ENCODE results near the gene GSN.

The GSN gene

DNA sequence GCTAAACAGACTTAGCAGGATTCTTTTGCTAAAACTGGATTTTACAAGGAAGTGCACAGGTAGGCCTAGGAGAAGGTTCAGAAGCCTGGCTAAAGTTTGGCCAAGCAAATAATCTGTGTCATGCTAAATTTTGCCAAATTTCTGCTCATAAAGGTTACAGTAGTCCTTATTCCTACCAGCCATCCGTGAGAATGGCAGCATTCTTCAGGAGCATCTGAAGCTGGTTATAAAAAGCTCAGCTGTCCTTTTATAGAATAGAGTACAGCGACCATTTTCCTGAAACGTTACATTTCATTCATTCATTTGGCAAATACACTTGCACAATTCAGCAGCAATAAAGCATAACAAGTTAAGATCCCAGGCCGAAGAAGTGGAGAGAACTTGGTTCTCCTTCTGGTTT is 6.9 kb downstream of the GSN start:
- no peak for DNase-seq

GRCh38 chr9:121275781-121276658 is 8.1 kb downstream of the GSN start:
- no peak for DNase-seq

DNA sequence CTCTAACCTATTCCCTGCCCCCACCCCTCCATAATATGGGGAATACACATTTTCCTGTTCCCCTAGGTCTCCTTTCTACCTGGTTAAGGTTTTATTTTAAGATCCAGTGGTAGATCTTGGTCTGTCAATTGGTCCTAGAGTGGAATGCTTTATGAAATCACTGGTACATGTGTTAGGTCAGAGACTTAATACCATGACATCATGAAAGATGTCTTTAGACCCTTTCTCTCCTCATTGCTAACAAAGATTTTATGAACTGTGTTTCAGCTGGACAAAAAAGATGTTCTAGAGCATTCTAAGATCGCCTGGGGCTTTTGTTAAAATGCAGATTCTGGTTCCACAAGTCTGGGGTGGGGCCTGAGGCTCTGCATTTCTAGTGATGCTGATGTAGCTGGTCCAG is 9.1 kb downstream of the GSN start:
- no peak for DNase-seq

DNA sequence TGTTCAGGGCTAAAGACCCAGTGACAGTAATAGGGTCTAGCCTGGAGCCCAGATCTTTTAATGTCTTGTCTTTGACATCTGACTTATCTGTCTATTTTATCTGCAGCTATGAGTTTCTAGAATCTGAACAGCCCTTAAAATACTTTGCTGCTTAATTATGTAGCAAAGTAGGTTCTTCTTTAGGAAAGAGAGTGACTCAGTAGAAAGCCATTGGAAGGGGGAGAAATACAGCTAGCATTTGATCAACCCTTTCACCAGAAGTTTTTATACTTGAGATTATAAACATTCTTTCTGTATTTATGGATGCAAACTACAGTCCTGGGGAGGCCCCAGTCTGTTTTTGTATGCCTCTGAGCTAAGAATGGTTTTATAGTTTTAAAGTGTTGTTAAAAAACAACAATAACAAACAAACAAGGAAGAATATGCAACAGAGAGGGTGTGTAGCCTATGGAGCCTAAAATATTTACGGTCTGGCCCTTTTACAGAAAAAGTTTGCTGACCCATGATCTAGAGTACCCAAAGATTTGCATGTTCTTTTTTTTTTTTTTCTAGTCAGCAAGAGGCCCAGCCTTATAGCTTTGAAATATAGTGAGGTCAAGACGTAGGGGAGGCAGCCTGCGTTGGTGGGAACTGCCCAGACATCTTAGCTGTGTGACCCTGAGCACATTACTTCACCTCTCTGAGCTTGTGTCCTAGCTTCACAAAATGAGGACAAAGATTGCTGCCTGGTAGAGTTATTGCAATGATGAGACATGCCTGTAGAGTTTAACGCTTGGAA is 9.7 kb downstream of the GSN start:
- DNase-seq: no peak

DNA sequence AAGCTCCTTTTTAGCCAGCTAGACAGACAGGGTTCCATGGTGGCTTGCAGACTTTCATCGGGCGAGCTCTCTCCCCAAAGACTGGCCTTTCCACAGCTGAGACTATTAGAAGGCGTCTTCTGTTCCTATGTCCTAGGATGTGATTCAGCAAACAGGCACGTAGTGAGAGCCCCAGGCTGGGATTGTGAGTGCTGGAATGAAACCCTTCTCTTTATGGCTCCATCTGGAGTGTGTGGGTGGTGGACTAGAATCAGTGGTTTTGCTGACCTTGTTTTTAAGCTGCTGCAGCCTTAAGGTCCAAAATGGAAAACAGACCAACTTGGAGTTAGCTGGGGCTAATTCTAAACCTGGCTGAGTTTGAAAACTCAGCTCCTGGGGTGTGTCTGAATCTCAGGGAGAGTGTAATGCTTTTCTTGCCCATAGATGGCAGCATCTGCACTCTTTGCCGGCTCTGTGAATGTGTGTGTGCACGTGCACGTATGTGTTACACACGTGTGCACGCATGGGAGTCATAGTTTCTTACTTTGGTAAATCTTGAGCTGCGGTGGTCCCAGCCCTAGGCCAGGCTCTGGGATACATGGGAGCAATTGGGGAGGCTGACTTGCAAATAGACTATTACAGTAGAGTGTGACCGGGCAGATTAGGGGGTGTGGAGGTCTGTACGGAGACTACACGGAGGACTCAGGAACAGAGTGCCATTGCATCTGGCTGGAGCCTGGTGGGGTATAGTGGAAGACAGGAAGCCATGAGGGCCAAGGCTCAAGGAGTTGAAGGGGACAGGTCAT is 10.7 kb downstream of the GSN start:
- DNase-seq: peak; percentile 34

DNA sequence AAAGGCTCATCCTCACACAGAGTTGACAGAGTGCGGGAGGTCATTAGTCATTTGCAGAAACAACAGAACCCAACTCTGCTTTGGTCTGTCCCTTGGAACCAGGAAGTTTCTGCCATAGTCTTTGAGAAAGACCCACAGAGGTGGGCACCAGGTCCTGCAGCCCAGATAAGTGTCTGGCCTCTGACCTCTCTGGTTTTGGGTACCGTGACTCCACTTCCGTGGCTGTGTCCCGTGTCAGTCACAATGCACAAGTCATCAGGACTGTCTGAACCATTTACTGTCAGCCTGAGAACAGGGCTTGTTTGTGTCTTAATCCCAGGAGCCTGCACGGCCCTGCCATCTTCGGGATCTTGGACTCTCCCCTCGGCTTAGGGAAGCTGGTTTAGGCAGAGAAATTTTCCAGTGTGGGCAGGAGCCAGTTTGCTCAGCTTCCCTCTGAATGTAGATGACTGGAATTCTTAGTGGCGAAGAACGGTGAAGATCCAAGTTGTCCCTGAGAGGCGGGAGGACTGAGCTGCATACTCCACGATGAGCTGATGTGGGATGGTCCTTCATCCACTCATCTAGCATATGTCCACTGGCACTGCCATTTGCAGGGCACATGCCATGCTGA is 11.9 kb downstream of the GSN start:
- no peak for DNase-seq

DNA sequence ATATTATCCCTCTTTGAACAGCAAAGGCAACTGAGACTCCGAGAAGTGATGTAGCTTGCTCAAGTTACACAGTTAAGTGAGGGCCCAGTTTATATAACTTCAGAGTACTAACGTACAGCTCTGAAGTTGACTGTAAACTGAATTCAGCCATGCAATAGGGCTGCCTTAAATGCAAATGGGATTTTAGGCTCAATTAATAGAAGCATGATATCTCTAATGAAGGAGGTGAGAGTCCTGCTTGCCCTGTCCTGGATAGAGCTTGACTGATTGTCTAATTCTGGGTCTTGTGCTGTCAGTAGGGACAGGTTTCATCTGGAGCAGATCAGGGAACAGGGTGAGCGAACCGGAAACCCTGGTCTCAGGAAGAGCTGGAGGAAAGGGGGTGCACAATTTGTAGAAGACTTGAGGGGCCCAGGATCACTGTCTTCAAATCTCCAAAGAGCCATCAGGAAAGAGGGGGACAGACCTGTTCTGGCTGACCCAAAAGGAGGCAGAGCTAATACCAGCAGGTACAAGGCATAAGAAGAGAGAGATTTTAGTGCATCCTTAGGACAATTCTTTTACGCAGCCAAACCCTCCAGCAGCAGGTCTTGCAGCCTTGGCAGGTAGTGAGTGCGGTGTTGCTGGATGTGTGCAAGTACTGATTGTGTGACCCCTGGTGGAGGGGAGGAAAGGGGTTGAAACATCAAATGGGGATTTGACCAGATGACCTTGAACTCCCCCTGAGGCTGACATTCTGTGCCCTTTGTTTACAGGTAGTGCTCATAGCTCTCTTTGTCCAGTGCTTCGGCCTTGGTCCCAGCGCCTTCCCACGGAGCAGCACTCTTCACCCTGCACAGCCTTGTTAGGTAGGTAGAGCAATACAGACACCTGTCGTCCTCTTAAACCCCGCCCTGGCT is 13.0 kb downstream of the GSN start:
- no peak for DNase-seq

DNA sequence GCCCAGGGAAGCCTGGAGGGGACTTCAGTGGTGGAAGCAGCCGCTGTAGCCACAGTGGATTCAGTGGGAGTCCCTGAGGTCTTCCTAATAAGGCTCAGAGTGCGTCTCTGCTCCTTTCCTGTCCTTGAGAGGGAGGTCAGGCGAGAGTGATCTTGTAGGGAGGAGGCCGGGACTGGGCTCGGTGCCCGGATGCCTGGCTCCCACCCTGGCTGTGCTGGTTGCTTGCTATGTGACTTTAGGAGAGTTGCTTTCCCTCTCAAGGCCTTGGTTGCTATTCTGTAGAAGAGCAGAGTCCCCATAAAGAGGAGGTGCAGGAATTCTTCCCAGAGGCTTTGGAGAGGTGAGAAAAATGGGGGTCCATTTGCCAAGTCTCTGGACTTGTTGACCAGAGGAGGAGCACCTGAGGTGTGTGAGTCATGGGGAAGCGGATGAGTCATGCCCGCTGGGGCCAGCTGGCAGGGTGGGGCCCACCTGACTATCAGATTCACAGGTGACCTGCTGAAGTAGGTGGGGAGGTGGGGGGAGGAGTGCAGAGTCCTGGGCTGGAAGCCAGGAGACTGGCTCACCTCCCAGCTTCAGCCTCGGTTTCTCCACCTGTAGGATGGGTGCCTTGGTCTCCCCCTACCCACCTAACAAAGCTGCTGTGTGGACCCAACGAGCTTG is 13.8 kb downstream of the GSN start:
- DNase-seq: no peak

- no peak for DNase-seq
Measured at GRCh38 chr9:121282277-121283079, 14.5 kb downstream of the GSN start.

DNA sequence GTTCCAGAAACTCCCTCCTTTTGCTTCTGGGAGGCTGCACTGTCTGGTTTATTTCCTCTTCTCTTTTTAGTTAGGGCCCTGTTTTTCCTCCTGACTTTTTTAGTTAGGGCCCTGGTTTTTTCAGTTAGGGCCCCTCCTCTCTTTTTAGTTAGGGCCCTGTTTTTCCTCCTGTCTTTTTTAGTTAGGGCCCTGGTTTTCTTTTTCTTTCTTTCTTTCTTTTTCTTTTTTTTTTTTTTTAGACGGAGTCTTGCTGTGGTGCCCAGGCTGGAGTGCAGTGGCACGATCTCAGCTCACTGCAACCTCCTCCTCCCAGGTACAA is 15.1 kb downstream of the GSN start:
- no peak for DNase-seq

- DNase-seq: no peak
Measured at GRCh38 chr9:121283856-121284732, 16.1 kb downstream of the GSN start.

DNA sequence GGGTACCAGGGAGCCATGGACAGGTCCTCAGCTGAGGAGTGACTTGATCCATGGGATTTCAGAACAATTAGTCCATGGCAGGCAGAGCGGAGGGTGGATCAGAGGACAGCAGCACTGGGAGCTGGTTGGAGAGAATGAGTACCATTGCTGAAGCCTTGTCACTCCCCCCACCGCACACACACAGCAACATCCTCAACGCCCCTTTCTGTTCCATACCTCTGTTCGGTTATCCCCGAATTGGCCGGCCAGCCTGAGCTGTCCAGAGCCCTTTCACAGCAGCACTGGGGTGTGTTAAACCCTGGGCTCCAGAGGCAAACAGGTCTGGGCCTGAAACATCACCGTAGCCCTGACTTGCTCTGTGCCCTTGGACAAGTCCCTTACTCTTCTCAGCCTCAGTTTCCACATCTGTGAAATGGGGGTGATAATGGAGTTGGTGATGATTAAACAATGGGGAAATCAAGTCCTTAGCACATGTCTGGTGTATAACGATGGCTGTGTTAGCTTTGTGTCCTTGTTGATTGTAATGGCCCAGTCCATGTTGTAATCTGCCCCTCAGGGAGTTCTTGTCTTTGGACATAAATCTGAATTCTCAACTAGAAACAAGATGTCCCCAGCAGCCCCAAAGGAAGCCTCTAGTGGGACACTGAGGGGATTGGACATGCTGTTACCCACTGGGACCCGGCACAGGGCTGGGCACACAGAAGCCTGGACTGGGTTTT is 16.9 kb downstream of the GSN start:
- no peak for DNase-seq

GRCh38 chr9:121285835-121286687 is 18.1 kb downstream of the GSN start:
- no peak for DNase-seq

DNA sequence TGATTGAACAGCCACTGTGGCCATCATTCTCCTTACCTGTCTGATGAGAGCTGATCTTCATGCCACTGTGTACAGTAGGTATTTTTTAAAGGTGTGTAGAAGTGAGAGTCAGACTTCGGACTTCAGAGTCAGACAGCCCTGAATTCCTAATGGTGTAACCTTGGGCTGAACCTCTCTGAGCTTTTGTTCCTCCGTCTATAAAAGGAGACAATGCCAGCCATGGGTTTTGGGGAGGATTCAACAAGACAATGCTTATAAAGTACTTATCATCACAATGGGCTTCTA is 18.7 kb downstream of the GSN start:
- DNase-seq: no peak

DNA sequence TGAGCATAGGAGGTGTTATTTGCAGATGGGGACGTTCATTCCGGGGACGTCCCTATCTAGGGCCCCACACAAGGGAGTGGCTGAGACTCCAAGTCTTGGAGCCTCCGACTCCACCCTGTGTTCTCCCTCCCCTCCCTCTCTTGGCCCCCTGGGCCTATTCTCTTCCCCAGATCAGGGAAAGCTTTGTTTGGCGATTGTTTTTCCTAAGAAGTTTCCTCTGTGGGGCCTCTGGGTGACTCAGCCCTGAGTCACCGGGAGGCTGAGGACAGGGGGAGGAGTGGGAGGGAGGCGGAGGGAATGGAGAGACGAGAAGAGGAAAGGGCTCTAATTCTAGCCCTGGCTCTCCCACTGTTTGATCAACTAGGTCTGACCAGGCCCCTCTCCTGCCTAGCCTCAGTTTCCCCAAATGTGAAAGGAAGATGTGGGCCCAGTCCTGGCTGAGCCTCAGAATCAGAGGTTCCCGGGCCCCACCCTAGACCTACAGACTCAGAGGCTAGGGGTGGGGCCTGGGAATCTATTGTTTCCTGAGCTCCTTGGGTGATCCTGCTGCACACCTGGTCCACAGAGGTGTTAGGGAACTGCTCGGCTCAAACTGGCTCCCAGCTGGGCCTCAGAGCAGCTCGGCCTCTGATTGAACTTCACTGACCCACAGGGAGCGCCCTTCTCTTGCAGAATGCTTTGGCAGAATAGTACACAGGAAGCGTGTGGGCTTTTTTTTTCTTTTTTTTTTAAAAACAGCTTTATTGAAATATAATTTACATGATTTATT is 19.2 kb downstream of the GSN start:
- no peak for DNase-seq

DNA sequence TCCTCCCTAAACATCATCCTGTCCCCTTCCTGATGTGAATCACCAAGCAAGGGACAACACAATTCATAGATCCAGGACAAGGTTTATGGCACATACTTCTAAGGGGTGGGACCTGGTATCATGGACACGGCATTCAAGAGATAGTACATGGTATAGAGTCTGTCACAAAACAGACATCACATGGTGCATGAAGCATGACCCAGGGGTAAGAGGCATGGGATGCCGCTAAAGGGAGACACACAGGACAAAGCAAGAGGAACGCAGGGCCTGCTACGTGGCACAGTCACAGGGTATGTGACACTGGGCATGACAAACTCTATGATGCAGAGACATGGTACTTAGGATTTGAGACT is 20.7 kb downstream of the GSN start:
- no peak for DNase-seq

DNA sequence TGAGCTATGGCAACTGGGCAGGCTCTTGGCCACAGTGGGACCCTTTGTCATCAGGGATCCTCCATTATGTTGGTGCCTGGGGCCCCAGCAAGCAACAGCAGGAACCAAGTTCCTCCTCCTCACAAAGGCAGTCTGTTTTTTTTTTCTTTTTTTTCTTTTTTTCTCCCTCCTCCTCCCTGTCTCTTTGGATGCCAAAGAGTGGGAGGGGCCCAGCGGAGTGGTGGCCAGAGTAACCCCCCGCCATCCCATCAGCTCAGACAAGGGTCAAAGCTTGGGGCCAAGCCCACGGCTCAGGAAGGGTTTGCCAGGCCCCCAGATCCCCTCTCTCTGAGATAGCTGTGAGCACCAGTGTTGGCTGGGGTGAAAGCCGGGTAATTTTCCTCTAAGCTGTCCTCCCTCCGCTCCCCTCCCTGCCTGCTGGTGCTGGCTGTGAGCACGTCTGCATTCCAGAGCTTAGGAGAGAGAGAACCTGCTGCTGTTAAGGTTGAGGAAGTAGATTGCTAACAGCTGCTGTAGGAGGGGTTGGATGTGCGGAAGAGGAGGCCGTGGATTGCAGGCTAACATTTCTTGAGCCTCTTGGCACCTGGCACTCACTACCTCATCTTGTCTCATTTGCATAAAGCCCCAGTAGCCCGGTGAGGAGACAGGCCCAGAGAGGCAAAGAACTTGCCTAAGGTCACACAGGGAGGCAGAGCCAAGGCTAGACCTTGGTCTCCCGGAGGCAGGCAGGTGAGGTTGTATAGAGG is 21.2 kb downstream of the GSN start:
- peak; percentile 60 for DNase-seq

Measured in NCI-H2227 treated with DMSO at 0.1 percent for 48 hours (cell line).